CD14-positive monocyte (primary cell): Measurements from ENCODE around the gene PRPF18. TPM values are rescaled to one million over a fixed set of nuclear protein-coding genes. Genes with fewer than 3 reads are reported as not detected.

ENCODE experiments used
- DNase-seq, 3 donors: peaks; one replicate each; pipeline ENCODE4 v3.0.0-alpha.2; 2011 to 2022
- H2AFZ ChIP-seq: 2 replicates; pipeline ENCODE4 v1.6.0; 2012; ENCODE audit warnings: mild to moderate bottlenecking, low read depth, low read length, inconsistent platforms; ENCODE audit not compliant: insufficient read depth, poor library complexity, severe bottlenecking
- H3K27ac ChIP-seq, 2 donors: 1 replicate in 1 of 2; 2 replicates in 1 of 2; pipeline ENCODE4 v1.5.1; 2012 to 2013; ENCODE audit warnings: low read length in 2 of 2, control low read depth in 1 of 2, inconsistent platforms in 1 of 2, low read depth in 1 of 2, mild to moderate bottlenecking in 1 of 2
- H3K27me3 ChIP-seq, 2 donors: one replicate each; pipeline versions ENCODE4 v1.6.0 to v1.6.1; 2011 to 2013; ENCODE audit warnings: low read length in 2 of 2; ENCODE audit not compliant: control insufficient read depth in 2 of 2, insufficient read depth in 2 of 2
- H3K36me3 ChIP-seq, 2 donors: replicated peaks in 1 of 2; 1 replicate in 1 of 2; 2 replicates in 1 of 2; pipeline versions ENCODE4 v1.5.1 to v1.6.1; 2012 to 2013; ENCODE audit warnings: low read length in 2 of 2, control low read depth in 1 of 2, inconsistent platforms in 1 of 2, mild to moderate bottlenecking in 1 of 2; ENCODE audit not compliant: insufficient read depth in 2 of 2, control insufficient read depth in 1 of 2
- H3K4me1 ChIP-seq, 2 donors: 1 replicate in 1 of 2; 2 replicates in 1 of 2; pipeline versions ENCODE4 v1.5.1 to v1.6.1; 2012 to 2013; ENCODE audit warnings: low read length in 2 of 2, control low read depth in 1 of 2, inconsistent platforms in 1 of 2, mild to moderate bottlenecking in 1 of 2, moderate library complexity in 1 of 2; ENCODE audit not compliant: insufficient read depth in 2 of 2, control insufficient read depth in 1 of 2
- H3K4me2 ChIP-seq: replicated peaks from 2 replicates; pipeline ENCODE3; 2012; ENCODE audit warnings: low read length, moderate library complexity, mild to moderate bottlenecking; ENCODE audit not compliant: poor library complexity, severe bottlenecking; ENCODE audit errors: extremely low read depth
- H3K4me3 ChIP-seq, 3 experiments: fragments of 200-600 bp in 1 of 3; sonication (generic) in 1 of 3; replicated peaks in 1 of 3; 1 replicate in 2 of 3; 2 replicates in 1 of 3; pipeline ENCODE4 v1.5.1; 2011 to 2013; ENCODE audit warnings: low read length in 3 of 3, mild to moderate bottlenecking in 3 of 3, control low read depth in 2 of 3, low read depth in 2 of 3, inconsistent platforms in 1 of 3, moderate library complexity in 1 of 3
- H3K79me2 ChIP-seq: 2 replicates; pipeline ENCODE4 v1.6.0; 2012; ENCODE audit warnings: mild to moderate bottlenecking, control low read depth, inconsistent platforms, low read length, moderate library complexity; ENCODE audit not compliant: insufficient read depth
- H3K9ac ChIP-seq: 2 replicates; pipeline ENCODE4 v1.6.0; 2017; ENCODE audit warnings: low read length, mild to moderate bottlenecking; ENCODE audit not compliant: insufficient read depth, poor library complexity, severe bottlenecking
- H3K9me3 ChIP-seq, 2 donors: replicated peaks in 1 of 2; 1 replicate in 1 of 2; 2 replicates in 1 of 2; pipeline versions ENCODE4 v1.5.1 to v1.6.1; 2012 to 2013; ENCODE audit warnings: low read length in 2 of 2, control low read depth in 1 of 2; ENCODE audit not compliant: control insufficient read depth in 1 of 2, insufficient read depth in 1 of 2
- H4K20me1 ChIP-seq: 2 replicates; pipeline ENCODE4 v1.6.0; 2012; ENCODE audit warnings: mild to moderate bottlenecking, low read length, control low read depth, moderate library complexity; ENCODE audit not compliant: insufficient read depth
- H3K27ac Mint-ChIP-seq, 7 donors: one replicate each; pipeline ENCODE4 v1.8.0; 2020; ENCODE audit warnings: mild to moderate bottlenecking in 7 of 7, mixed read lengths in 7 of 7, moderate library complexity in 6 of 7, inconsistent platforms in 2 of 7
- H3K27me3 Mint-ChIP-seq, 3 donors: one replicate each; pipeline ENCODE4 v1.8.0; 2021 to 2022; ENCODE audit warnings: low read depth in 3 of 3, mild to moderate bottlenecking in 3 of 3, mixed read lengths in 3 of 3, moderate library complexity in 3 of 3, inconsistent platforms in 1 of 3
- H3K36me3 Mint-ChIP-seq, 2 donors: one replicate each; pipeline ENCODE4 v1.8.0; 2020; ENCODE audit warnings: mixed read lengths in 2 of 2, inconsistent platforms in 1 of 2, mild to moderate bottlenecking in 1 of 2
- H3K4me1 Mint-ChIP-seq: one replicate; pipeline ENCODE4 v1.8.0; 2020; ENCODE audit warnings: mild to moderate bottlenecking, mixed read lengths
- H3K4me3 Mint-ChIP-seq, 2 donors: one replicate each; pipeline ENCODE4 v1.8.0; 2020; ENCODE audit warnings: mild to moderate bottlenecking in 2 of 2, mixed read lengths in 2 of 2, moderate library complexity in 1 of 2
- H3K9me3 Mint-ChIP-seq, 7 donors: one replicate each; pipeline ENCODE4 v1.8.0; 2020 to 2022; ENCODE audit warnings: mixed read lengths in 7 of 7, mild to moderate bottlenecking in 6 of 7, moderate library complexity in 6 of 7, inconsistent platforms in 2 of 7
- WGBS: methylation state at CpG from one replicate; pipeline ENCODE4 v1.1.5; 2013; ENCODE audit warnings: missing lambda C conversion rate; ENCODE audit not compliant: insufficient coverage; 5-methylcytosine and 5-hydroxymethylcytosine counted together
- intact Hi-C, 2 donors: fragments of 100-400 bp; cut with micrococcal nuclease; formaldehyde crosslinking; loops; one replicate each; pipeline versions ENCODE4 v1.15.0 to v1.15.1; 2023
- polyA plus RNA-seq, 3 donors: library from polyadenylated mRNA; depleted of rRNA in 1 of 3; unstranded in 2 of 3; stranded (reverse) in 1 of 3; fragments of 300-500 nt in 2 of 3; fragments of >200 nt in 1 of 3; fragmentation: Illumina TruSeq in 2 of 3; gene quantifications; 1 replicate in 2 of 3; 2 replicates in 1 of 3; pipeline ENCODE4 v1.2.3, GENCODE V29; 2012 to 2021
- TF ChIP-seq, protein P1 (sequence below): fragments of 200-600 bp; IDR thresholded peaks from one replicate; pipeline ENCODE4 v1.8.0; 2022; ENCODE audit warnings: antibody characterized with exemption, mild to moderate bottlenecking

Gene PRPF18
- polyA plus RNA-seq, 3 donors: 13.8 to 31.4 (median 26.8) TPM

DNA sequence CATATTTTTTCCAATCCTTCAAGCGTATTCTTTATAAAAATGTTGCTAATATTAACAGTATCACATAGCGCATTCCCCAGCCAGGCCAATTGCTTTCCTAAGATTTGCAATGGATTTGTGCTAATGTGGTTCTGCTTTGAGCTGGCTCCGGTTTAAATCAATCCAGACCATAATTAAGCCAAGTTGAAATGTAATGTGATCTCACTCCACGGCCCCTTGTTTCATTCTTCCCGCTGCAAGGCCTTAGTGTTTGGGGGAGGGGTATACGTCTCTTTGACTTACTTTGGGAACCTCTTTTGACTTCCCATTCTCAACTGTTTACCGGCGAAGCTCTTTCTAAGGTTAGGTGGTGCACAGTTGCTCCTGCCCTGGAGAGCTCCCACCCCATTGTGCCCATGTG lies 86.4 kb downstream of the PRPF18 start:
- H3K36me3 ChIP-seq: no peaks in the 10 kb centered on the region

DNA sequence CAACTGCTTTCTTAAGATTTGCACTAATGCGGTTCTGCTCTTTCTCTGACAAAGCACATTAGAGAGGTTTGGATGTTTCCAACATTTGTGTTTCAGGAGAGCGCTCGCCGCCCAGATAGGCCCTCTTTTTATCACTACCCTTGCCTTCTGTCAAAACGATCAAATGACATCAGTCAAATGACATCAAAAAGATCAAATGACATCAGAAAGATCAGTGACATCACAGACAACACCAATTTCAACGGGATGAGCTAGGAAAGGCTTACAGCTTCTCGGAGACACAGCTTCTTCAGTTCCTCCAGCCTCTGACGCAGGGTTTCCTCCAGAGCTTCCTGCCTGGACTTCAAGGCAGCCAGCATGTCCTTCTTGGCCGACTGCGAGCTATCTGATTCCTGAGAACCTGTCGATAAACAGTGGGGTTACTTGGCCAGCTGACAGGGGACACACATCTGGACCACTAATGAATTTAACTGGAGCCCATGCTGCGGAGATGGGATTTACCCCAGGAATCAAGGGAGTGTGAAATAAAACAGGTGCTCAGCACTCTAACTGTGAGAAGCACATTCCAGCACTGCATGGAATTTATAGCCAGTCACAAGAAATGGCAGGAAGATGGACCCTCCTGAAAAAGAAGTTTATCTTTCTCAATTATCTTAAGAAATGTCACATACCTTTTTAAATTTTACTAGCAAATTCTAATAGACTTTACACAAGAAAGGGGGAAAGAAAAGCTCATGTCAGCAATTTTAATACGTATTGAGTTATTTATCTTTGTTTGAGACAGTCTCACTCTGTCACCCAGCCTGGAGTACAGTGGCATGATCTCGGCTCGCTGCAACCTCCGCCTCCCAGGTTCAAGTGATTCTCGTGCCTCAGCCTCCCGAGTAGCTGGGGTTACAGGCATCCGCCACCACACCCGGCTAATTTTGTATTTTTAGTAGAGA lies 88.2 kb downstream of the PRPF18 start:
- H3K27ac Mint-ChIP-seq: no peak overlapping the region
- peaks cover 0 to 3% (median 2%) of the 10 kb centered on the region in 3 donors for H3K27me3 Mint-ChIP-seq
- Histone ChIP-seq H3K4me1 (no peaks in the 10 kb centered on the region), H3K9me3 (no peaks in the 10 kb centered on the region), H3K4me3 (no peak overlapping the region), H3K79me2 (no peaks in the 10 kb centered on the region), H3K4me2 (no peak overlapping the region), H3K27me3 (no peaks in the 10 kb centered on the region), H2AFZ (no peak overlapping the region), H4K20me1 (no peaks in the 10 kb centered on the region), H3K36me3 (no peaks in the 10 kb centered on the region), H3K9ac (no peak overlapping the region), H3K27ac (no peak overlapping the region)
- H3K4me1 Mint-ChIP-seq: peaks cover 2% of the 10 kb centered on the region
- no peak for DNase-seq
- no peak overlapping the region for H3K4me3 Mint-ChIP-seq
- no peaks in the 10 kb centered on the region for H3K36me3 Mint-ChIP-seq
- TF ChIP-seq, protein P1, sequence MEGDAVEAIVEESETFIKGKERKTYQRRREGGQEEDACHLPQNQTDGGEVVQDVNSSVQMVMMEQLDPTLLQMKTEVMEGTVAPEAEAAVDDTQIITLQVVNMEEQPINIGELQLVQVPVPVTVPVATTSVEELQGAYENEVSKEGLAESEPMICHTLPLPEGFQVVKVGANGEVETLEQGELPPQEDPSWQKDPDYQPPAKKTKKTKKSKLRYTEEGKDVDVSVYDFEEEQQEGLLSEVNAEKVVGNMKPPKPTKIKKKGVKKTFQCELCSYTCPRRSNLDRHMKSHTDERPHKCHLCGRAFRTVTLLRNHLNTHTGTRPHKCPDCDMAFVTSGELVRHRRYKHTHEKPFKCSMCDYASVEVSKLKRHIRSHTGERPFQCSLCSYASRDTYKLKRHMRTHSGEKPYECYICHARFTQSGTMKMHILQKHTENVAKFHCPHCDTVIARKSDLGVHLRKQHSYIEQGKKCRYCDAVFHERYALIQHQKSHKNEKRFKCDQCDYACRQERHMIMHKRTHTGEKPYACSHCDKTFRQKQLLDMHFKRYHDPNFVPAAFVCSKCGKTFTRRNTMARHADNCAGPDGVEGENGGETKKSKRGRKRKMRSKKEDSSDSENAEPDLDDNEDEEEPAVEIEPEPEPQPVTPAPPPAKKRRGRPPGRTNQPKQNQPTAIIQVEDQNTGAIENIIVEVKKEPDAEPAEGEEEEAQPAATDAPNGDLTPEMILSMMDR: no peak
- H3K9me3 Mint-ChIP-seq: no peaks in the 10 kb centered on the region
- intact Hi-C loops: no loop called here
- 56% methylated on average over 13 of the region's 20 CpGs for WGBS

More for the DNA sequence above, 86.4 kb downstream of the PRPF18 start:
- DNase-seq: no peak
- Histone ChIP-seq H3K27ac (no peak overlapping the region), H3K4me1 (no peaks in the 10 kb centered on the region), H4K20me1 (no peaks in the 10 kb centered on the region), H2AFZ (no peak overlapping the region), H3K4me3 (no peak overlapping the region), H3K9ac (no peak overlapping the region), H3K9me3 (no peaks in the 10 kb centered on the region), H3K79me2 (no peaks in the 10 kb centered on the region), H3K27me3 (no peaks in the 10 kb centered on the region), H3K4me2 (no peak overlapping the region)
- TF ChIP-seq, protein P1: no peak
- Mint-ChIP-seq H3K4me1 (peaks cover 2% of the 10 kb centered on the region), H3K9me3 (no peaks in the 10 kb centered on the region), H3K4me3 (no peak overlapping the region), H3K36me3 (no peaks in the 10 kb centered on the region), H3K27me3 (peaks cover 0 to 2% (median 2%) of the 10 kb centered on the region in 3 donors), H3K27ac (no peak overlapping the region)
- WGBS: no CpG with 5 or more reads among the region's 8 CpGs
- intact Hi-C loops: no loop called here
